KMS-11 (cell line): ENCODE measurements around the gene AATK.

ENCODE experiments used
- H2AFZ ChIP-seq: fragments of 200-600 bp; sonication (generic); 2 replicates; pipeline ENCODE4 v1.6.1; 2016; ENCODE audit warnings: antibody characterized with exemption, mixed run types, low read depth
- H3K27ac ChIP-seq: fragments of 200-600 bp; sonication (generic); 2 replicates; pipeline ENCODE4 v1.6.1; 2016; ENCODE audit warnings: mild to moderate bottlenecking, mixed run types
- H3K27me3 ChIP-seq: fragments of 200-600 bp; sonication (generic); 2 replicates; pipeline ENCODE4 v1.6.1; 2017; ENCODE audit warnings: mild to moderate bottlenecking, low read depth, mixed run types, moderate library complexity; ENCODE audit not compliant: insufficient read depth
- H3K36me3 ChIP-seq: fragments of 200-600 bp; sonication (generic); 2 replicates; pipeline ENCODE4 v1.6.1; 2017; ENCODE audit warnings: mild to moderate bottlenecking, mixed run types; ENCODE audit not compliant: insufficient read depth
- H3K4me1 ChIP-seq: fragments of 200-600 bp; sonication (generic); 2 replicates; pipeline ENCODE4 v1.6.1; 2016; ENCODE audit warnings: mild to moderate bottlenecking, low read depth, mixed run types; ENCODE audit not compliant: poor library complexity, severe bottlenecking
- H3K4me2 ChIP-seq: fragments of 200-600 bp; sonication (generic); 2 replicates; pipeline ENCODE4 v1.7.0; 2016; ENCODE audit warnings: mild to moderate bottlenecking, mixed run types
- H3K4me3 ChIP-seq: fragments of 200-600 bp; sonication (generic); IDR thresholded peaks from 2 replicates; pipeline ENCODE4 v1.6.1; 2017; ENCODE audit warnings: low read depth, low read length, mixed read lengths; ENCODE audit not compliant: insufficient read depth
- H3K79me2 ChIP-seq: fragments of 200-600 bp; sonication (generic); 2 replicates; pipeline ENCODE4 v1.6.1; 2016; ENCODE audit warnings: low read depth, mixed run types; ENCODE audit not compliant: insufficient read depth
- H3K9ac ChIP-seq: fragments of 200-600 bp; sonication (generic); 2 replicates; pipeline ENCODE4 v1.6.1; 2016; ENCODE audit warnings: mild to moderate bottlenecking, mixed run types
- H4K20me1 ChIP-seq: fragments of 200-600 bp; sonication (generic); 2 replicates; pipeline ENCODE4 v1.6.1; 2016; ENCODE audit warnings: mild to moderate bottlenecking, mixed run types; ENCODE audit not compliant: insufficient read depth
- TF ChIP-seq, protein P1 (sequence below): fragments of 200-600 bp; sonication (generic); conservative IDR thresholded peaks from 2 replicates; pipeline ENCODE4 v1.6.1; 2017; ENCODE audit warnings: low read depth, mild to moderate bottlenecking, antibody characterized with exemption, low read length, moderate library complexity, mixed read lengths

AATK gene

GRCh38 chr17:81129711-81130367 lies 36.2 kb downstream of the AATK start:
- no peaks in the 10 kb centered on the region for H3K4me1 ChIP-seq

DNA sequence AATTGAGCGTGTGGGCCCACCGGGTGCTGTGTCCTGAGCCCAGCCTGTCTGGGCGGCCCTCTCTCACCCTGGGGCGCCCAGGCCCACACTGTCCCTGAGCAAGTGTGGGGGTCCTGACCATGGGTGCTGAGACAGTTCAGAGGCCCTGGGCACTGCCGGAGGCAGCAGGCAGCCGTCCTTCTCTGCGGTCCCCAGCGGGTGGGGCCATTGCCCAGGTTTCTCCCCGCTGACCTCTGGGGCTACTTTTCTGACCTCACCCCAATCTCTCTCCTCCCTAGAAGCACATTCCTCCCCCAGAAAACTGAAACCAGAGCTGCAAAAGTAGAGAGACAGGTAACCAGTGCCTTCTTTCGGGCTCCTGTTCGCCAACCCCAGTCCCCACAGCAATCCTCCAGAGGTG lies 36.7 kb downstream of the AATK start:
- Histone ChIP-seq H3K27me3 (peaks cover 94% of the 10 kb centered on the region), H3K79me2 (no peaks in the 10 kb centered on the region), H2AFZ (no peak overlapping the region), H3K4me1 (no peaks in the 10 kb centered on the region), H3K9ac (no peak overlapping the region), H4K20me1 (no peaks in the 10 kb centered on the region), H3K36me3 (no peaks in the 10 kb centered on the region), H3K4me2 (no peak overlapping the region), H3K27ac (no peak overlapping the region), H3K4me3 (no peak overlapping the region)
- TF ChIP-seq, protein P1, sequence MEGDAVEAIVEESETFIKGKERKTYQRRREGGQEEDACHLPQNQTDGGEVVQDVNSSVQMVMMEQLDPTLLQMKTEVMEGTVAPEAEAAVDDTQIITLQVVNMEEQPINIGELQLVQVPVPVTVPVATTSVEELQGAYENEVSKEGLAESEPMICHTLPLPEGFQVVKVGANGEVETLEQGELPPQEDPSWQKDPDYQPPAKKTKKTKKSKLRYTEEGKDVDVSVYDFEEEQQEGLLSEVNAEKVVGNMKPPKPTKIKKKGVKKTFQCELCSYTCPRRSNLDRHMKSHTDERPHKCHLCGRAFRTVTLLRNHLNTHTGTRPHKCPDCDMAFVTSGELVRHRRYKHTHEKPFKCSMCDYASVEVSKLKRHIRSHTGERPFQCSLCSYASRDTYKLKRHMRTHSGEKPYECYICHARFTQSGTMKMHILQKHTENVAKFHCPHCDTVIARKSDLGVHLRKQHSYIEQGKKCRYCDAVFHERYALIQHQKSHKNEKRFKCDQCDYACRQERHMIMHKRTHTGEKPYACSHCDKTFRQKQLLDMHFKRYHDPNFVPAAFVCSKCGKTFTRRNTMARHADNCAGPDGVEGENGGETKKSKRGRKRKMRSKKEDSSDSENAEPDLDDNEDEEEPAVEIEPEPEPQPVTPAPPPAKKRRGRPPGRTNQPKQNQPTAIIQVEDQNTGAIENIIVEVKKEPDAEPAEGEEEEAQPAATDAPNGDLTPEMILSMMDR = no peak

More at GRCh38 chr17:81129711-81130367, 36.2 kb downstream of the AATK start:
- Histone ChIP-seq H3K9ac (no peak overlapping the region), H3K79me2 (no peaks in the 10 kb centered on the region), H3K27me3 (peaks cover 96% of the 10 kb centered on the region), H3K27ac (no peak overlapping the region), H3K36me3 (no peaks in the 10 kb centered on the region), H4K20me1 (no peaks in the 10 kb centered on the region), H2AFZ (no peak overlapping the region), H3K4me3 (no peak overlapping the region), H3K4me2 (no peak overlapping the region)
- TF ChIP-seq, protein P1 = no peak

DNA sequence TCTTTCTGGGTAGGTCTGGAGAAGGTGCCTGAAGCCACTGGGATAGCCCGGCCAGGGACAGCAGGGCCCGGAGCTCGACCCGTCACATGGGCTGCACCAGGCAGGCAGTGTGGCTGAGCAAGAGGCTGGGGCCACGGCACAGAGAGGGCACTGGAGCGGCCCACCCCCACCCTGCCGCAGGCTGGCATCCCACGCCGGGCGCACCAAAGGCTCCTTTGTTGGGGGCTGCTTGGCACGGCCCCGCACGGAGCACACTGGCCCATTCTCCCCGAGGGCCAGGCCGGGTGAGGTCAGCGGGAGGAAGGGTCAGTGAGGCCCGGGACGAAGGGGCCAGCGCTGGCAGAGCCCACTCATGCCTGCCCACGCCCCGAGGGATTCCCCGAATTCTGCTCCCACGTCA lies 37.2 kb downstream of the AATK start:
- no peaks in the 10 kb centered on the region for H3K36me3 ChIP-seq
- TF ChIP-seq, protein P1 = no peak
- H4K20me1 ChIP-seq = no peaks in the 10 kb centered on the region
- no peak overlapping the region for H3K4me3 ChIP-seq
- H3K27me3 ChIP-seq = peaks cover 92% of the 10 kb centered on the region
- no peaks in the 10 kb centered on the region for H3K79me2 ChIP-seq
- H3K4me2 ChIP-seq = no peak overlapping the region
- no peaks in the 10 kb centered on the region for H3K4me1 ChIP-seq
- no peak overlapping the region for H2AFZ ChIP-seq
- no peak overlapping the region for H3K9ac ChIP-seq
- H3K27ac ChIP-seq = no peak overlapping the region

DNA sequence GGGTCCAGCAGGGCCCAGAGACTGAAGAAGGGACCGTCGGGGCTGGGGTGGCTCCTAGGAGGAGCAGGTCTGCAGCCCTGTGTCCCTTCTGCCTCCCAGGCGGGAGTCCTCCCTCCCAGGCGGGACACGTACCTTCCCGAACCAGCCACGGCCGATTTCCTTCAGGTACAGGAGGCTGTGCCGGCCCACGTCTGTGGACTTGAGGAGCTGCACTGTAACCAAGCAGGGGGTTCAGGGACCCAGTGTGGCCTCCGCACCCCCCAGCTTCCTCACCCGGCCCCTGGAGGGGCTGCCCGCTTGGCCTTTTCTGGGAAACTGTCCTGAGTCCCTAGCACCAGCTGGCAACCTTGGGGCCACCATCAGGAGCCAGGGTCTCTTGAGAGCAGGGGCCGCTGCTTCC lies 37.7 kb downstream of the AATK start:
- no peaks in the 10 kb centered on the region for H3K36me3 ChIP-seq
- no peaks in the 10 kb centered on the region for H3K79me2 ChIP-seq
- peaks cover 92% of the 10 kb centered on the region for H3K27me3 ChIP-seq
- H2AFZ ChIP-seq = no peak overlapping the region
- no peak overlapping the region for H3K27ac ChIP-seq
- TF ChIP-seq, protein P1 = no peak
- H4K20me1 ChIP-seq = no peaks in the 10 kb centered on the region
- no peaks in the 10 kb centered on the region for H3K4me1 ChIP-seq
- no peak overlapping the region for H3K4me3 ChIP-seq
- no peak overlapping the region for H3K4me2 ChIP-seq
- no peak overlapping the region for H3K9ac ChIP-seq
